ENCODE data around the gene SLC66A2.
"Not testable (repeated sequence)": the region's sequence is repeated elsewhere in the genome, so short reads cannot be mapped to it uniquely, and the experiment has no call there.

SLC66A2 gene

DNA sequence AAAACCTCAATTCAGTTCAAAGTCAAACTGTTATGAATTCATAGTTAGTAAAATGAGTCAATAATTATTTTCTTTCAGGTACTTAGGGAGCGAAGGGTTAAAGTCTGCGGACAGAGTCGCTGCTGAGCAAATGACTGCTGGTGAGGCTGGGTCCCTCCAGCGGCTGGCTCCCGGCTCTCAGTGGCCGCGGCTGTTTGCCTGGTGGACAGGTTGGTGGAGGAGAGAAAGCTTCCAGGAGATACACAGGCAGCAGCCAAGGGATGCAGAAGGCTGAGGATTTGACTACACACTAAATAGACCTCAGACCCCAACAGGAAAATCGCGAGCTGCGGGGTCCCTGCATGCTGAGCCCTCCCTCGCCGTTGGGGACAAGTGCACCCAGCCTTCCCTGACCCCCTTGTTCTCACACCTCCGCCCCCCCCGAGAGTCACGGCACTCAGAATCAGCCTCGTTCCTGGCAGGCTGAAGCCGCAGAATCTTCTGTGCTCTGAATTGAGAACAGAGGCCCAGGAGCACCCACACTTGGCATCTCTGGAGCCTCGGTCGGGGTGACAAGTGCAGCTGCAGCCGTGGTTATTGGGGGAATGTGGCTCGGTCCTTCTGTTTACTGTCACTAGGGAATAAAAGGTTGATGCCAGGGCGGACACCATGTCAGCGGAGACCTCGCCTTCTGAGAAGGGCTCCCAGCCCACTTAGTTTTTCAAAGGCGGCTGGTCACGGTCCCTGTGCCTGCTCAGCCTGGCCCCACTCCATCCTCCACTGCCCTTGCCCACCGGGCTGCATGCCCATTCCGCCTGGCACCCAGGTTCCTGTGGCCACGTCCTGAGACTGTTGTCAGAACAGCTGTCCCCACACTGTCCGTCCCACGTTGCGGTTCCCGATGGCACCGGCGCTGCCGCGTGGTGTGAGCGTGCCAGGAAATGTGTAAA is 74.0 kb downstream of the SLC66A2 start:
- peak; percentile 63 for DNase-seq

DNA sequence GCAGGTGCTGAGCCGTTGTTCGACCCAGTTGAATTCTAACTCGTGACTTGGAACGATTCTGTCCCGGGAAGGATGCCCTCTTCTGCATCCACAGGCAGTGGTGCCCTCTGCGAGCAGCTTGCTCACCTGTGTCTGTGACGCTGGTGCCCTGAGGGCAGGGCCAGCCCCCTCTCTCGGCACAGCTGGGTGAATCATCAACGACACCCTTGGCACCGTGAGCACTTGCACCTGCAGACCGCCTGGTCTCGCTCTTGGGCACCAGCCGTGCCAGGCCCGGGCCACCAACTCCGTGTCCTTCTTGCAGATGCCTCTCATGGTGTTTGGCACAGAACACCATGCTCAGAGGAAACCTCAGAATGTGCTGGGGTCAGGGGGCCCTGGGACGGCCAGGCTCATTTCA is 75.0 kb downstream of the SLC66A2 start:
- DNase-seq, result peak; percentile 16

DNA sequence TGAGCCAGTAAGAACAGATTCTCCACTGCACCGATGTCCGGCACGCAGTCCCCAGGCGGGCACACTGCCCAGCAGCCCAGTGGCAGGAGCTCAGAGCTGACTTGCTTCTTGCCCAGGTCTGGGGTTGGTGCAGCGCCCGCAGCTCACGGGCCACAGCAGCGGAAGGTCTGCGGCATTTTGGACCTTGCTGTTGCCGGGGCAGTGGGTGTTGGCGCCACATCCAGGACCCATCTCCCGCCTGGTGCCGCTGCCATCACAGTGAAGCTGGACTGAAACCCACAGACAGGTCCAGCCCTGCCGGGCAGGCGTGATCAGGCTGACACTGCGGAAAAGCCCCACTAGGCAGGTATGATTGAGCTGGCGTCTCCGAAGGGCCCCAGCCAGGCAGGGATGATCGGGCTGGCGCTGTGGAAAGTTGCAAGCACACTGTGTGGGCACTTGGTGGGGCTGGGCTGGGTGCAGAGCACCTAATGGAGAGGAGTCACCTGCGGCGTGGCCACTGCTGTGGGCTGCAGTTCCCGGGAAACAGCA is 75.5 kb downstream of the SLC66A2 start:
- no peak for DNase-seq

DNA sequence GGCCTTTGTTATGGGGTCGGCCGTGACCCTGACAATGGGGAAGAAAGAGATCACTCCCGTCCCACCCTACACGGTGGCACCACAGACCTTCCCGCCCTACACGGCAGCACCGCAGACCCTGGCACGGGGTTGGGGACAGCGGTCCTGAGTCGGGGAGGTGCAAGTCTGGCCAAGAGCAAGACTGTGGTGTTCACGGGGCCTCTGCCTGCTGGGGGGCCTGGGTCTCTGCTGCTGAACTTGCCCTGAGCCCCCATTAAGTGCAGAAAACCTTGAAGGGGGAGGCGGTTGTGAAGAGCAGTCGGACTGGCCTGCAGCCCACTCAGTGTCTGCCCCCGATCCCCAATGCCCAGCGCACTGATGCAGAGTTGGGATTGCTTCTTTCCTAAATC is 75.9 kb downstream of the SLC66A2 start:
- no peak for DNase-seq

DNA sequence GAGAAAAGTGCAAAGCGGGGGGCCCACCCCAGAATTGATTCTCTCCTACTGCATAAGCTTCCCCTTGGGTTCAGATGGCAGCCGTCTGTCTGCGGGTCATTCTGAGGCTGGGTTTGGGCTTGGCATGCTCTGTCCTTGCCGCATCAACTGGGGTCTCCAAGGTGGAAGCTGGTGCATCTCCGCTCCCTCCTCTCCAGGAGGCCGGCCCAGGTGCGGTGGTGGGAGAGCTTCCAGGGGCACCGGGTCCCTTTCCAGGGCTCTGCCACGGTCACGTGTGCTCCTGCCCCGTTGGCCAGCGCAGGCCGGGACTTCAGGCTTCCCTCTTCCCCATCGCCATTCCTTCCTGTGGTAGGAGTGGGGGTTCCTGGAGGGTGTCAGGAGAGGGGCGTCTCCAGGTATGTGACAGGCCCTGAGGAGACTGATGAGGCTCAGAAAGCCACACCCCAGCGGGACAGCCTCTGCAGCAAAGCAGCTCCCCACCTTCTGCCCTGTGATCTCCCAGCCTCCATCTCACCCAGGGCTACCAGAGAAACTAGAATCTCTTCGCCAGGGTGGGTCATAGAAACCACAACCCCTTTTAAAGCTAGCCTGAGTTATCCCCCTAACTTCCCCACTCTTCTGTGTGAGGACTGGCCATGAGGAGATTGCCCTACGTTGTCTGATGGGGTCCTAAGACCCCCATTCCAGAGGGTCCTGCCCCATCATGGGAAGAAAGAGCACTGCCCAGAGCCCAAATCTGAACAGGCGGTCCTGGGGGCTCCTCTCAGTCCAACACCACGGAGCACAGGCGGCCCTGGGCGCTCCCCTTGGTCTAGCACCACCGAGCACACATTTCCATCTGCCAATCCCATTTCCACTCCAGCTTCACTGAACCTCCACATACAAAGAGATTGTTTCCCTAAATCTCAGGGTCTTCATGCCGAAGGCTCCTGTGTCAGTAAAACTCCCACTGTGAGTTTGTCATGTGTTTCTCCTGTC is 76.6 kb downstream of the SLC66A2 start:
- no peak for DNase-seq

DNA sequence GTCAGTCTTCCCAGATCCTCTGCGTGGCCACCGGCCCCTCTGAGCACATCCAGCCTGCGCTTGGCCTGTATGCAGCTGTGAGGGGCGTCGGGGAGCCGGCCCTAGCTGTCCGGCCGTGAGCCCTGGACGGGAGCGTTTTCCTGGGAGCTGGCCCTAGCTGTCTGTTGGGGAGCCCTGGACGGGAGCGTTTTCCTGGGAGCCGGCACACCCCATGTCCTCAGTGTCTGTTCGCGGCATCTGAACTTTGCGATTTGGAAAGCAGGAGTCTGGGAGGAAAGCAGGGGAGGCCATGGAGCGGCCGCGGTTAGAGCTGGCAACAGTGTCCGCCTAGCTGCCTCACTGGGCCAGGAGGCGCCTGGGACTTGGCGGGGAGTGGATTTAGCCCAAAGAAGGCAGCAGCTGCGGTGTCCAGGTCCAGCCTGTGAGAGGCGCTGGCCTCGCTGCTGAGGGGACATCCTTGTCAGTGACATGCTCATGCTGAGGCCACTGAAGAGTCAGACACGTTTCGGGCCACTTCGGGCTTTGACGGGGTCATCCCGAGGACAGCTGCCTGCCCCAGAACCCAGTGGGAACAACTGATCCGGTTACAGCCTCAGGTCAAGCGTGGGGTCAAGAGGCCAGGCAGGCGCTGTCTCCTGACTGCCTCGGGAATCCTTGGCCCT is 77.9 kb downstream of the SLC66A2 start:
- peak; percentile 34 for DNase-seq

DNA sequence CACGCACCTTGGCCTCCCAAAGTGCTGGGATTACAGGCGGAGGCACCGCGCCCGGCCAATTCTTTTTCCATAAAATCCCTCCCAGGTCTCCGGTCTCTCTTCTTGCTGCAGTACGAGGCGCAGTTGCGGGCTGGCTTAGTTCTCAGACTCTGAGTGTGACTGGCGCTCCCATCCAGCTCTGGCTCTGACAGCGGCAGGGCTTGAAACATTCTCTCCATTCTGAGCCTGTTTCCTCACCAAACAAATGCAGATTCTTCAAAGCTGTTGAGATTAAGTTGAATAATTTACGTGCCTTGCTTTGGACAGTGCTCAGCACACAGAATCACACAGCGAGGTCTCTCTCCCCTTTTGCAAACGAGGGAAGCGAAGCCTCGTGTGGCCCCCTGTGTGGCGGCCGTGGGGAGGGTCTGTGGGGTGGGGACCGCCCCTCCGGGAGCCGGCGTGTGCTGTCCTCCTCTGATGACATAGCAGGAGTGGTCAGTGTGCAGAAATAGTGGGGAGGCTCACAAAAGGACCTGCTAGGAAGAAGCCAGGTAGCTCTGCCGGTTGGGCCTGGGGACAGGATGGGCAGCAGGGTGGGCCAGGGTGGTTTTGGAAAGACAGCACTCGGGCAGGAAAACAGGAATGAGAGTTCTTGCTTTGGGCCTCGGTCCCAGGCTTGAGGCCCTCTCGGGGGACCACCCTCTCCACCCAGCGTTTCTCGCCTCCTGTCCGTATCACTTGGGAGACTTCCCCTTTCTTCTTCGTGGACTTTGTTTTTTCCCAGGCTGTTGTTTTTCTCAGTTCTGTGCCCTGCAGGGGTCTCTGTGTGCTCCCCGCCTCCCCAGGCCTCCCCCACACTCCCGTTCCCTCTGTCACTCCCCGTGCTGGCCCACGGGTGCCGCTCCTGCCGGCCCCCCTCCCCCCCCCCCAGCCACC is 78.7 kb downstream of the SLC66A2 start:
- peak; percentile 37 for DNase-seq

DNA sequence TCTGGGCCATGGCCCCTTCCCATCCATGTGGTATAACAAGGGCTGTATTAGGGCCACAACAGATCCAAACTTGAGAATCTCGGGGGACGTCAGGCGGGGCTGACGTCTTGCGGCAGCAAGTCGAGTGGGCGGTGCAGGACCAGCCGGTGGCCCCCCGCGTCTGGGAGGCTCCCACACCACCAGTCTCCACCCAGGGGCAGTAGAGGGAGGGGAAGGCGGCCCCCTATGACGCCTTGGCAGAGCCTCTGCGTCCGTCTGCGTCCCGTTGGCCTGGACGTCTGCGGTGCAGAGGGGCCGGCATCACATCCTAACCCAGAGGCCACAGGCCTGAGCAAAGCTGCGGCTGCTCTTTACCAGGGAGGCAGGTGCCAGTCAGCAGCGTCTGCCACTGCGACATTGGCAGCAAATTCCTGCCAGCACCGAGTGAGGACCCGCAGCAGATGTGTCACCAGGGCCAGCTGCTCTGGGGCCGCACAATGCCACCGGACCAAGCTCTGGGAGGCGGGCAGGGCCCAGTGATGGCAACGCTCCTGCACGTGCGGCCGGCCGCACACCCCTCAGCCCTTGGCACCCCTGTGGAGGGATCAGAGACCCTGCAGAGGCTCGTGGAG is 79.9 kb downstream of the SLC66A2 start:
- DNase-seq, result peak; percentile 3

DNA sequence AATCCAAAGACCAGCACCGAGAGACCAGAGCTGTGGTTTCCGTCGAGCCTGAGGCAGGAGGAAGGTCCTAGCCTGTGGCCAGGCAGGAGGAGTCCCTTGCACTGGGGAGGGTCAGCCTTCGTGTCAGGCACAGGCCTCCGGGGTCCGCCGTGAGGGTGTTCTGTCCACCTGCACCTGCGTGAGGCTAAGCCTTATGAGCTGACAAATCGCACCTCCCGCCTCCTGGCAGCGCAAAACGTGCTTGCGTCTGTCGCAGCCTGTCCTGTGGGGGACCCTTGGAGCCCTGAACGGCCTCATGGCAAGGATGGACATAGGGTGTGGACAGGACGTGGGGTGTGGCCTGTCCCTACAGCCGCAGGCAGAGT is 80.4 kb downstream of the SLC66A2 start:
- DNase-seq, result peak; percentile 2

DNA sequence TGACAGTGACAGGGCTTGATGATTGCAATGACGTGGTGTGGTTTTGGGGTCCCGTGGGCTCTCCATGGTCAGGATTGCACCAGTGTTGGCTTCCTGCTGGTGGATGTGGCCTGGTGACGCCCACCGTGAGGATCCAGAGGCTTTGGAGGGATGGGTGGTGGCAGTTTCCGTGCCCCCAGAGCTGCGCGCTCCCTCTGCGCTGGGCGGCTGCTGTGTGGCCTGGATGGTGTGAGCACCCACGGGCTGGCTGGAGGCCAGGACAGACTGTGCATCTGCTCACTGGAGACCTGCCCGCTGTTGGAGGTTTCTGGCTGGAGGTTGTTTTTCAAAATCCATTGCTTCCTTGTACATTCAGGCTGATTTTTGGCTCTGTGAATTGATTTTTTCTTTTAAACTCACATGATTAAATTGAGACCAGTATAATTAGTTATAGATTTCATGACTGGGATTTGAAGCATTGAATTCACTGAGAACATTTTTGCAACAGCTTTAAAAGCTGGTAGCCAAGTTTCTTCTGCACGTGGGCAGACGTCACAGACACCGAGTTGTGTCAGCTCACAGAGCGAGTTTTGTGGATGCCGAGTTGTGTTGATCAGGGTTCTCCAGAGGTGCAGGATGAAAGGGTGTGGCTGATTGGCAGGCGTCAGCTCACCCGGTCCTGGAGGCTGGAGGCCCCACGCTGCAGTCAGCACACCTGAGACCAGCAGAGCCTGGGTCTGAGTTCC is 81.0 kb downstream of the SLC66A2 start:
- peak; percentile 4 for DNase-seq

DNA sequence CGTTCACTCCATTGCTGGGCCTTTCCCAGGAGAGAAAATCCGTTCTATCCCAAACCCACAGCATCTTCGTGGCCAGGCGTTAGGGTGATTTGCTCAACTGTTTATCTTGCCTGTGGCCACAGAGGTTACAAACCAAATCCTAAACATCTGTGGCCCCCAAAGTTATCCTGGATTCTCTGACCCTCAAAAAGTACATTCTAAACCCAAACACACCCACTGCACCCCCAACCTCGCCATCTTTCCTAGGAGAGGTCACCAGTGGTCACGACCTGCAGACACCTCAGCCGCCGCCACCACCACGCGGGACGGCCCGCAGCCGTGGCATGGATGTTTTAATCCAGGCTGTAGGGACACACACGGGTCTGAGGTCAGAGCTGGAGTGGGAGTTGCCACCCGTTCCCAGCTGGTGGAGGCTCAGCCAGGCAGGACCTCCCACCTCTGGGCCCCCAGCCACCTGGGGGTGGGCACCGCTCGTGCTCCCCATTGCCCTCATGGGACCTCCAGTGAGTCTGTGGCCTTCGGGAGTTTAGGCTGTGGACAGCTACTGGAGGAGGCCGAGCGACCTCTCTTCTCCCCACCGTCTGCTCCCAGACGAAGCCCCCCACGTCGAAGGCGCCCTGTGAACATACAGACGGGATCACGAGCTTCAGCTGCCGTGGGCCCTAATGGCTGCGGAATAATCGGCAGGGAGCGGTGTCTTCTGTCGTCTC is 81.7 kb downstream of the SLC66A2 start:
- DNase-seq, result no peak

DNA sequence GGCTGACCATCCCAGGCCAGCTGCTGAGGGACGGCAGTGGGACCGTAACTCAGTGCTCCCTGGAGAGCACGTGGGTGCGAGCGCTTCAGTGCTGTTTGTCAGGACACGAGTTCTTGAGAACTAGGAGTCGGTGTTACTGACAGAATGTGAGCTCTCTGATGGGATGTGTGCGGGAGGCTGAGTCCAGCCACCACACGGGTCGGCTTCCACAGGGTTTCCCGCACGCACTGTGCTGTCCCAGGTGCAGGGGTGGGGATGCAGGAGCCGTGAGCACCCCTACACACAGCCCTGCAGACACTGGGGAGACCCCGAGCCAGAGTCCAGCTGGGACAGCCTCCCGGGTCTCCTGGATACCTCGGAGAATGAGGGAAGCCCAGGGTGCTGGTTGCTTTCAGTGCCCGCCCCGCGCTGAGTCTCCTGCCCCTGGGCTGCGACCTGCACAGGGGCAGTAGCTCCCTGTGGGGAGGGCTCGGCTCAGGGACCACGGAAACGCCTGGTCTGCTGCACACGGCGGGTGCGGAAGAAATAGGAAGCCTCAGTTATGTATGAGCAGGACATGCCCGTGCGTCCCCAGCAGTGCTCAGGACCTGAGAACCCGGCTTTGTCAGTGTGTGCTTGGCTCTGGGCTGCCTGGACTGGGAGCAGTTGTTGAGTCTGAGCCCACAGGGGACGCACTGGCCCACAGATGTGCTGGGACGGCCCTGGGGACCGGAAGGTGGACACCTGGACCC is 82.5 kb downstream of the SLC66A2 start:
- DNase-seq, result no peak

DNA sequence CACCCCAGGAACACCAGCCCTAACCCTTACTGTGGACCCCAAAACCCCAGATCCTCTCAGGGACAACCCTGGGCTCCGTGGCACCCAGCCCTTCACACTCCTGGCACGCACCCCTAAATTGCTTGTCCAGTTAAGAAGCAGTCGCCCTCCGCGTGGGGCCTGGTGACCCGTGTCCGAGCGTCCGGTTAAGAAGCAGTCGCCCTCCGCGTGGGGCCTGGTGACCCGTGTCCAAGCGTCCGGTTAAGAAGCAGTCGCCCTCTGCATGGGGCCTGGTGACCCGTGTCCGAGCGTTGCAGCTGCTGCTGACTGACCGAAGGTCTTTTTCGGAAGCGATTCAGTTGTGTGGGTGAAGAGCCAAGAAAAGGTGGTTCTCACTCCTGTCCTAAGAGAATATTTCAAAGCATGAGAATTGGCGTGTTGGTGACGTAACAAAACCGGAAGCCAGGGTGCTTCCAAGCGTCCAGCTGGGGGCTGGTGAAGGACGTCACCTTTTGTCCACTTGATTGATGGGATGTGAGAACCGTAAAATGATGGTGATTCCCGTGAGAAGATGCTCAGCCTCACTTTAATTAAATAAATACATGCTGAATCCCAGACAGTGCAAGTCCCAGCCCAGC is 83.2 kb downstream of the SLC66A2 start:
- no peak for DNase-seq

DNA sequence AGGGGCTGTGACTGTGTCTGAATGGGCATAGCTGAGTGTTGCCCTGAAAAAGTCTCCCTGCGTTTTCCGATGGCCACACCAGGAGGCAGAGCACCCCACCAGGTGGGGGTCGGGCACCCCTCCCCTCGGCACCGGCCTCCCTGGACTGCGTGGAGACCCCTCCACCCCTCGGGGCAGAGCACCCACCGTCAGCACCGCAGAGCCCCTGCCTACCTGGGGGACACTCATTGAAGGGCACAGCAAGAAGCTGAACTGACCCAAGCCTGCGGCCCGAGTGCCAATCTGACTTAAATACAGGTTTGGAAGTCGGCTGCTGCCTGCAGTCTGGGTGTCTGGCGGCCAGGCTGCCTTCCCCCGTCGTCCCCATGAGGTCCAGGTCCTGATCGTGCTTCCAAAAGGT is 83.8 kb downstream of the SLC66A2 start:
- DNase-seq, result peak; percentile 2

DNA sequence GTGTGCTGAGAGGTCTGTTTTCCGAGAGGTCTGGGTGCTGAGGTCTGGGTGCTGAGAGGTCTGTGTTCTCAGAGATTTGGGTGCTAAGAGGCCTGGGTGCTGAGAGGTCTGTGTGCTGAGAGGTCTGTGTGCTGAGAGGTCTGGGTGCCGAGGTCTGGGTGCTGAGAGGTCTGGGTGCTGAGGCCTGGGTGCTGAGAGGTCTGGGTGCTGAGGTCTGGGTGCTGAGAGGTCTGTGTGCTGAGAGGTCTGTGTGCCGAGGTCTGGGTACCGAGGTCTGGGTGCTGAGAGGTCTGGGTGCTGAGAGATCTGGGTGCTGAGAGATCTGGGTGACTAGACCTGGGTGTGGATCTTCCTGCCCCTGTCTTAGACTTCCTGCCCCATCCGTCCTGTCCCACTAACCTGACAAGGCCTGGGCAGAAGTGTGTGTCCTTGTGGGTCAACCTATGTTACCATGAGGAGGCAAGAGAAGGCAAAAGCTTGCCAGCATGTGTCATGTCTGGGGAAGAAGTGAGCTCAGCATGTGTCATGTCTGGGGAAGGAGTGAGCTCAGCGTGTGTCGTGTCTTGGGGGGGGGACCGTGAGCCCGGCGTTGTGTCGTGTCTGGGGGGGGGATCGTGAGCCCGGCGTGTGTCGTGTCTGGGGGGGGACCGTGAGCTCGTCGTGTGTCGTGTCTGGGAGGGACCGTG is 84.4 kb downstream of the SLC66A2 start:
- DNase-seq, result no peak

DNA sequence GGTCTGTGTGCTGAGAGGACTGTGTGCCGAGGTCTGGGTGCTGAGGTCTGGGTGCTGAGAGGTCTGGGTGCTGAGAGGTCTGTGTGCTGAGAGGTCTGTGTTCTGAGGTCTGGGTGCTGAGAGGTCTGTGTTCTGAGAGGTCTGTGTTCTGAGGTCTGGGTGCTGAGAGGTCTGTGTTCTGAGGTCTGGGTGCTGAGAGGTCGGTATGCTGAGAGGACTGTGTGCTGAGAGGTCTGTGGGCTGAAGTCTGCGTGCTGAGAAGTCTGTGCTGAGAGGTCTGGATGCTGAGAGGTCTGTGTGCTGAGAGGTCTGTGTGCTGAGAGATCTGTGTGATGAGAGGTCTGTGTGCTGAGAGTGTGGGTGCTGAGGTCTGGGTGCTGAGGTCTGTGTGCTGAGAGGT is 85.5 kb downstream of the SLC66A2 start:
- DNase-seq, result not testable (repeated sequence)

DNA sequence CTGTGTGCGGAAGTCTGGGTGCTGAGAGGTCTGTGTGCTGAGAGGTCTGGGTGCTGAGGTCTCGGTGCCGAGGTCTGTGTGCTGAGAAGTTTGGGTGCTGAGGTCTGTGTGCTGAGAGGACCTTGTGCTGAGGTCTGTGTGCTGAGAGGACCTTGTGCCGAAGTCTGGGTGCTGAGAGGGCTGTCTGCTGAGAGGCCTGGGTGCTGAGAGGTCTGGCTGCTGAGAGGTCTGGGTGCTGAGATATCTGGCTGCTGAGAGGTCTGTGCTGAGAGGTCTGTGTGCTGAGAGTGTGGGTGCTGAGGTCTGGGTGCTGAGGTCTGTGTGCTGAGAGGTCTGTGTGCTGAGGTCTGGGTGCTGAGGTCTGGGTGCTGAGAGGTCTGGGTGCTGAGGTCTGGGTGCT is 86.5 kb downstream of the SLC66A2 start:
- not testable (repeated sequence) for DNase-seq

Measured in retina (tissue), 1 donor.